H9 (cell line): ENCODE data around the gene IAH1. TPM values are rescaled to one million over a fixed set of nuclear protein-coding genes. Genes with fewer than 3 reads are reported as not detected.

Experiments
- DNase-seq: peaks from one replicate; pipeline ENCODE4 v3.0.0-alpha.2; 2017
- H2AFZ ChIP-seq: one replicate; pipeline ENCODE4 v1.6.1; 2013; ENCODE audit warnings: mild to moderate bottlenecking, low read length, control low read depth, moderate library complexity
- H2AK5ac ChIP-seq: 2 replicates; pipeline ENCODE4 v1.6.1; 2013; ENCODE audit warnings: low read length, control low read depth, mixed read lengths; ENCODE audit not compliant: insufficient read length
- H2BK120ac ChIP-seq: one replicate; pipeline ENCODE4 v1.6.1; 2013; ENCODE audit warnings: low read depth, mild to moderate bottlenecking, low read length, control low read depth, inconsistent platforms; ENCODE audit not compliant: poor library complexity, severe bottlenecking
- H2BK12ac ChIP-seq: 2 replicates; pipeline ENCODE4 v1.6.1; 2013; ENCODE audit warnings: low read length, control low read depth, mixed read lengths, low read depth; ENCODE audit not compliant: insufficient read length
- H2BK15ac ChIP-seq: 2 replicates; pipeline ENCODE4 v1.6.1; 2013; ENCODE audit warnings: low read depth, low read length, control low read depth
- H2BK20ac ChIP-seq: one replicate; pipeline ENCODE4 v1.6.1; 2013; ENCODE audit warnings: low read depth, mild to moderate bottlenecking, low read length, control low read depth, inconsistent platforms; ENCODE audit not compliant: poor library complexity, severe bottlenecking
- H2BK5ac ChIP-seq: 2 replicates; pipeline ENCODE4 v1.6.1; 2013; ENCODE audit warnings: low read length, control low read depth, mixed read lengths; ENCODE audit not compliant: insufficient read length
- H3K14ac ChIP-seq: 2 replicates; pipeline ENCODE4 v1.6.1; 2013; ENCODE audit warnings: low read length, control low read depth; ENCODE audit not compliant: insufficient read depth
- H3K18ac ChIP-seq: 2 replicates; pipeline ENCODE4 v1.6.1; 2013; ENCODE audit warnings: low read depth, mild to moderate bottlenecking, mixed read lengths, low read length, control low read depth; ENCODE audit not compliant: insufficient read length
- H3K23ac ChIP-seq: 2 replicates; pipeline ENCODE4 v1.6.1; 2013; ENCODE audit warnings: low read length, control low read depth, mixed read lengths, low read depth; ENCODE audit not compliant: insufficient read length
- H3K23me2 ChIP-seq: 2 replicates; pipeline ENCODE4 v1.6.1; 2013; ENCODE audit warnings: low read depth, mild to moderate bottlenecking, mixed read lengths, low read length, control low read depth; ENCODE audit not compliant: insufficient read length, poor library complexity, severe bottlenecking
- H3K27ac ChIP-seq: 2 replicates; pipeline ENCODE4 v1.5.1; 2013; ENCODE audit warnings: low read length, control low read depth, mixed read lengths, low read depth; ENCODE audit not compliant: insufficient read length
- H3K27me3 ChIP-seq: 2 replicates; pipeline ENCODE4 v1.6.1; 2013; ENCODE audit warnings: low read length, control low read depth, inconsistent platforms; ENCODE audit not compliant: insufficient read depth
- H3K4ac ChIP-seq: 2 replicates; pipeline ENCODE4 v1.6.1; 2013; ENCODE audit warnings: low read depth, mild to moderate bottlenecking, control low read depth, inconsistent platforms, low read length, moderate library complexity
- H3K4me1 ChIP-seq: 2 replicates; pipeline ENCODE4 v1.6.1; 2013; ENCODE audit warnings: low read length, control low read depth, inconsistent platforms; ENCODE audit not compliant: insufficient read depth
- H3K4me2 ChIP-seq: 2 replicates; pipeline ENCODE4 v1.6.1; 2013; ENCODE audit warnings: low read length, control low read depth, mixed read lengths; ENCODE audit not compliant: insufficient read length, insufficient read depth
- H3K56ac ChIP-seq: 2 replicates; pipeline ENCODE4 v1.6.1; 2013; ENCODE audit warnings: low read depth, mild to moderate bottlenecking, mixed read lengths, low read length, control low read depth; ENCODE audit not compliant: insufficient read length
- H3K79me1 ChIP-seq: 2 replicates; pipeline ENCODE4 v1.6.1; 2013; ENCODE audit warnings: low read depth, mild to moderate bottlenecking, moderate library complexity, low read length, control low read depth, inconsistent platforms; ENCODE audit not compliant: insufficient read depth, poor library complexity, severe bottlenecking
- H3K79me2 ChIP-seq: 2 replicates; pipeline ENCODE4 v1.6.1; 2013; ENCODE audit warnings: low read length, control low read depth, inconsistent platforms; ENCODE audit not compliant: insufficient read depth
- H3K9ac ChIP-seq: 2 replicates; pipeline ENCODE4 v1.6.1; 2013; ENCODE audit warnings: low read length, control low read depth, mixed read lengths; ENCODE audit not compliant: insufficient read length; ENCODE audit errors: extremely low read depth
- H3K9me3 ChIP-seq: one replicate; pipeline ENCODE4 v1.6.1; 2013; ENCODE audit warnings: low read depth, low read length, inconsistent platforms; ENCODE audit not compliant: control insufficient read depth
- H3T11ph ChIP-seq: one replicate; pipeline ENCODE4 v1.6.1; 2013; ENCODE audit warnings: mild to moderate bottlenecking, low read length, control low read depth, inconsistent platforms
- H4K20me1 ChIP-seq: one replicate; pipeline ENCODE4 v1.6.1; 2013; ENCODE audit not compliant: control insufficient read depth, insufficient read length, insufficient read depth
- H4K5ac ChIP-seq: 2 replicates; pipeline ENCODE4 v1.6.1; 2013; ENCODE audit warnings: low read depth, mild to moderate bottlenecking, mixed read lengths, low read length, control low read depth; ENCODE audit not compliant: insufficient read length
- H4K8ac ChIP-seq: replicated peaks from 2 replicates; pipeline ENCODE4 v1.6.1; 2013; ENCODE audit warnings: low read length, control low read depth, mixed read lengths, low read depth; ENCODE audit not compliant: insufficient read length
- H4K91ac ChIP-seq: 2 replicates; pipeline ENCODE4 v1.6.1; 2013; ENCODE audit warnings: low read depth, mild to moderate bottlenecking, moderate library complexity, mixed read lengths, low read length, control low read depth; ENCODE audit not compliant: insufficient read length
- H3K27ac Mint-ChIP-seq, 3 experiments: 2 replicates in 2 of 3; 3 replicates in 1 of 3; pipeline ENCODE4 v1.8.0; 2020 to 2021; ENCODE audit warnings: mixed read lengths in 3 of 3, mild to moderate bottlenecking in 1 of 3, moderate library complexity in 1 of 3
- H3K27me3 Mint-ChIP-seq: 2 replicates; pipeline ENCODE4 v1.8.0; 2021; ENCODE audit warnings: low read depth, mild to moderate bottlenecking, moderate library complexity, mixed read lengths
- H3K36me3 Mint-ChIP-seq, 3 experiments: 2 replicates in 2 of 3; 3 replicates in 1 of 3; pipeline ENCODE4 v1.8.0; 2020 to 2021; ENCODE audit warnings: low read depth in 3 of 3, mixed read lengths in 3 of 3; ENCODE audit not compliant: insufficient read depth in 1 of 3
- H3K4me1 Mint-ChIP-seq, 2 experiments: 2 replicates each; pipeline ENCODE4 v1.8.0; 2020; ENCODE audit warnings: mixed read lengths in 2 of 2
- H3K4me3 Mint-ChIP-seq, 2 experiments: 2 replicates in 1 of 2; 3 replicates in 1 of 2; pipeline ENCODE4 v1.8.0; 2020 to 2021; ENCODE audit warnings: mild to moderate bottlenecking in 2 of 2, mixed read lengths in 2 of 2, moderate library complexity in 1 of 2
- H3K9me3 Mint-ChIP-seq, 2 experiments: 2 replicates in 1 of 2; 3 replicates in 1 of 2; pipeline ENCODE4 v1.8.0; 2020; ENCODE audit warnings: mild to moderate bottlenecking in 2 of 2, mixed read lengths in 2 of 2, moderate library complexity in 1 of 2
- WGBS: extraction: QIAGEN DNeasy Blood & Tissue Kit; methylation state at CpG from one replicate; pipeline ENCODE4 v1.1.7; 2013; ENCODE audit warnings: missing lambda C conversion rate, low lambda C conversion rate, mixed read lengths; ENCODE audit not compliant: insufficient read length; ENCODE audit errors: extremely low coverage; 5-methylcytosine and 5-hydroxymethylcytosine counted together
- total RNA-seq: library from RNA; stranded (reverse); gene quantifications from 2 replicates; pipeline ENCODE4 v1.2.1, GENCODE V29; 2021
- TF ChIP-seq, protein P1 (sequence below): fragments of 200-600 bp; sonication (generic); conservative IDR thresholded peaks from 3 replicates; pipeline ENCODE4 v1.8.0; 2021; ENCODE audit warnings: antibody characterized with exemption, mild to moderate bottlenecking

IAH1 gene
- total RNA-seq, 1 experiment from 2014 or later, result 25.6 TPM

- Histone ChIP-seq H3K27me3 (no peaks in the 10 kb centered on the region), H3K18ac (no peak overlapping the region), H3T11ph (no peak overlapping the region), H2BK15ac (no peak overlapping the region), H3K4ac (no peak overlapping the region), H2BK12ac (no peak overlapping the region), H2AFZ (no peak overlapping the region), H4K20me1 (no peaks in the 10 kb centered on the region), H2BK120ac (no peak overlapping the region), H3K14ac (no peak overlapping the region), H3K9me3 (no peaks in the 10 kb centered on the region), H4K8ac (no peak overlapping the region), H2BK20ac (no peak overlapping the region), H3K23me2 (no peaks in the 10 kb centered on the region), H4K91ac (no peak overlapping the region), H2AK5ac (no peak overlapping the region), H2BK5ac (no peak overlapping the region), H3K79me2 (no peaks in the 10 kb centered on the region), H3K56ac (no peak overlapping the region), H3K79me1 (no peaks in the 10 kb centered on the region), H3K9ac (no peak overlapping the region), H3K23ac (no peak overlapping the region), H3K4me1 (no peaks in the 10 kb centered on the region), H3K27ac (no peak overlapping the region), H3K4me2 (no peak overlapping the region), H4K5ac (no peak overlapping the region)
- TF ChIP-seq, protein P1, sequence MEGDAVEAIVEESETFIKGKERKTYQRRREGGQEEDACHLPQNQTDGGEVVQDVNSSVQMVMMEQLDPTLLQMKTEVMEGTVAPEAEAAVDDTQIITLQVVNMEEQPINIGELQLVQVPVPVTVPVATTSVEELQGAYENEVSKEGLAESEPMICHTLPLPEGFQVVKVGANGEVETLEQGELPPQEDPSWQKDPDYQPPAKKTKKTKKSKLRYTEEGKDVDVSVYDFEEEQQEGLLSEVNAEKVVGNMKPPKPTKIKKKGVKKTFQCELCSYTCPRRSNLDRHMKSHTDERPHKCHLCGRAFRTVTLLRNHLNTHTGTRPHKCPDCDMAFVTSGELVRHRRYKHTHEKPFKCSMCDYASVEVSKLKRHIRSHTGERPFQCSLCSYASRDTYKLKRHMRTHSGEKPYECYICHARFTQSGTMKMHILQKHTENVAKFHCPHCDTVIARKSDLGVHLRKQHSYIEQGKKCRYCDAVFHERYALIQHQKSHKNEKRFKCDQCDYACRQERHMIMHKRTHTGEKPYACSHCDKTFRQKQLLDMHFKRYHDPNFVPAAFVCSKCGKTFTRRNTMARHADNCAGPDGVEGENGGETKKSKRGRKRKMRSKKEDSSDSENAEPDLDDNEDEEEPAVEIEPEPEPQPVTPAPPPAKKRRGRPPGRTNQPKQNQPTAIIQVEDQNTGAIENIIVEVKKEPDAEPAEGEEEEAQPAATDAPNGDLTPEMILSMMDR, result no peak
- H3K27ac Mint-ChIP-seq, result no peak overlapping the region
- WGBS, result no CpG with 5 or more reads among the region's 3 CpGs
- no peak overlapping the region for H3K4me3 Mint-ChIP-seq
- DNase-seq, result no peak
- H3K27me3 Mint-ChIP-seq, result no peaks in the 10 kb centered on the region
- no peaks in the 10 kb centered on the region for H3K9me3 Mint-ChIP-seq
- H3K4me1 Mint-ChIP-seq, result no peaks in the 10 kb centered on the region; a peak in 1 of 4 replicates
- peaks cover 18 to 71% (median 68%) of the 10 kb centered on the region in 3 experiments for H3K36me3 Mint-ChIP-seq
These were observed 19.1 kb downstream of the IAH1 start for GRCh38 chr2:9493478-9493877.
